Body of pancreas (tissue), 4 donors: ENCODE measurements around the gene DAPK1. TPM values are rescaled to one million over a fixed set of nuclear protein-coding genes. Genes with fewer than 3 reads are reported as not detected.

ENCODE experiments used
- ATAC-seq: fragments of 150-250 bp; one replicate; pipeline ENCODE4 v1.9.1; 2016
- DNase-seq, 4 donors: peaks; one replicate each; pipeline ENCODE4 v3.0.0-alpha.2; 2019
- H3K27ac ChIP-seq, 4 donors: fragments of 200-600 bp; sonication (generic); 1 replicate in 3 of 4; 2 replicates in 1 of 4; pipeline versions ENCODE4 v1.5.1 to v1.6.1; 2016 to 2019; ENCODE audit warnings: mild to moderate bottlenecking in 1 of 4, mixed read lengths in 1 of 4, moderate library complexity in 1 of 4
- H3K27me3 ChIP-seq, 2 donors: fragments of 200-600 bp; sonication (generic); one replicate each; pipeline ENCODE4 v1.6.0; 2016; ENCODE audit warnings: mild to moderate bottlenecking in 1 of 2
- H3K36me3 ChIP-seq, 2 donors: fragments of 200-600 bp; sonication (generic); replicated peaks in 1 of 2; 2 replicates each; pipeline ENCODE4 v1.5.1; 2016; ENCODE audit warnings: low read depth in 2 of 2; ENCODE audit not compliant: insufficient read depth in 1 of 2
- H3K4me1 ChIP-seq: fragments of 200-600 bp; sonication (generic); one replicate; pipeline ENCODE4 v1.6.0; 2016
- H3K4me3 ChIP-seq, 2 donors: fragments of 200-600 bp; sonication (generic); 1 replicate in 1 of 2; 2 replicates in 1 of 2; pipeline ENCODE4 v1.5.1; 2016 to 2019
- H3K9me3 ChIP-seq, 3 donors: fragments of 200-600 bp; sonication (generic); 1 replicate in 2 of 3; 2 replicates in 1 of 3; pipeline ENCODE4 v1.5.1; 2016
- CTCF ChIP-seq, 7 experiments: fragments of 450-650 bp in 4 of 7; fragments of 200-600 bp in 3 of 7; sonication (generic) in 3 of 7; IDR thresholded peaks; one replicate each; pipeline ENCODE4 v1.5.1; 2016 to 2019; ENCODE audit warnings: antibody characterized with exemption in 7 of 7
- POLR2A ChIP-seq, 3 donors: fragments of 450-650 bp; IDR thresholded peaks; one replicate each; pipeline ENCODE4 v1.6.1; 2016; ENCODE audit warnings: antibody characterized with exemption in 3 of 3, mild to moderate bottlenecking in 2 of 3
- WGBS, 2 donors: methylation state at CpG; one replicate each; pipeline ENCODE4 v1.1.5; 2017; 5-methylcytosine and 5-hydroxymethylcytosine counted together
- intact Hi-C: fragments of 100-400 bp; cut with DNase I; formaldehyde crosslinking; loops from one replicate; pipeline ENCODE4 v1.15.1; 2023
- total RNA-seq, 2 donors: library from RNA; depleted of rRNA; stranded (reverse); fragments of >200 nt; gene quantifications; one replicate each; pipeline ENCODE4 v1.1.0, GENCODE V29; 2016

Gene DAPK1
- total RNA-seq, 2 donors from 2014 or later: 79.6 to 152 TPM

- H3K27me3 ChIP-seq: no peaks in the 10 kb centered on the region
- ATAC-seq: peak; percentile 23
- H3K4me3 ChIP-seq: no peak overlapping the region
- no peaks in the 10 kb centered on the region for H3K9me3 ChIP-seq
- DNase-seq: peak; percentile 46 to 87 (median 81)
- peak overlapping the region in 2 of 4 donors; percentile 17 to 40 for H3K27ac ChIP-seq
- intact Hi-C loops: loop anchor here (5.0 kb wide), 1 partner anchor 130 kb away; no protein-coding TSS in a partner anchor
- WGBS, 2 donors: 45 to 50% methylated on average over 4 of the region's 4 CpGs
- peaks cover 7 to 11% of the 10 kb centered on the region in 2 donors for H3K36me3 ChIP-seq
- TF ChIP-seq CTCF (IDR thresholded peaks at IDR 0.05) (no peak), POLR2A (IDR thresholded peaks at IDR 0.05) (no peak)
- H3K4me1 ChIP-seq: peaks cover 35% of the 10 kb centered on the region
These were observed 185.0 kb downstream of the DAPK1 start for GRCh38 chr9:87682618-87683017.

DNA sequence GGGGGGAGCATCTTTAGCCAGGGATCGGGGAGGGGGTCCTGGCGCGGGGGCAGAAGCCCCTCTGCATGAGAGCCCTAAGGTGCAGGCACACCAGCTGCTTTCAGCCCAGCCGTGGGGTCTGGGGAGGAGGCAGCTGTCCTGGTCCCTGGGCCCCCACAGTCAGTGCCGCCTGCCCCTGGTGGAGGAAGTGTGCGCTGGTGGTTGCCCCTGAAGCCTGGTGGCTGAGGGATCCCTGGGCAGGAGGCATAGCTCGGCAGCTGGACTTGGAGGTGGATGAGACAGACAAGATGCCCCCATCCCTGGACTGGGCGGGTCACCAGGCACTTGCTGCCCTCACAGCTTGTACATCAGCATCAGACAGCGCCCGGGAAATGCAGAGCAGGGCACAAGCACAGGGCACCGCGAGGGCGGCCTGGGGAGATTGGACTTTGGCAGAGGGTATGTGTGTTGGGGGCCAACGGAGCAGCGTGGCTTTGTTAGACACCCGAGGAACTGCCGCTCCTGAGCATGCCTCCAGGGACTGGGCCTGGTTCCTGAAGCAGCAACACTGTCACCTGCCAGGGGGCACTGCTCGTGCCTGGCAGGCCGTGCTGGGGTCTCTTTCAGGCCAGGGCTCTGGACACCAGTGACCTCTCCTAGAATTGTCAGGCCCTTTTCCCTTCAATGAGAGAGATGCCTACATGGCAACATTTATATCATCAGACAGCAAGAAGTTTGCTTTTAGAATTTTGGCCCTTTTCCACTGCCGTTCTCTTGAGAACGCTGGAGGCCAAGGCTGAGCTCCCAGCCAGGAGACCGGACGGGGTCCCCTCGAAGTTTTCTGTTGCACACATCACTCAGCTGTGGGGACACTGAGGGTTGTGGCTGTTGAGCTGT lies 186.3 kb downstream of the DAPK1 start:
- Histone ChIP-seq H3K36me3 (peaks cover 7 to 11% of the 10 kb centered on the region in 2 donors), H3K27me3 (no peaks in the 10 kb centered on the region), H3K4me3 (no peak overlapping the region), H3K9me3 (no peaks in the 10 kb centered on the region), H3K4me1 (peaks cover 35% of the 10 kb centered on the region), H3K27ac (peak overlapping the region in 3 of 4 donors; percentile 16 to 52 (median 17))
- 69 to 70% methylated on average over 12 to 21 of the region's 24 CpGs for WGBS, 2 donors
- TF ChIP-seq CTCF (IDR thresholded peaks at IDR 0.05): no peak
- no peak for TF ChIP-seq POLR2A (IDR thresholded peaks at IDR 0.05)
- peak; percentile 26 for ATAC-seq
- intact Hi-C loops: loop anchor here (5.0 kb wide), 1 partner anchor 128 kb away; no protein-coding TSS in a partner anchor
- no peak for DNase-seq

DNA sequence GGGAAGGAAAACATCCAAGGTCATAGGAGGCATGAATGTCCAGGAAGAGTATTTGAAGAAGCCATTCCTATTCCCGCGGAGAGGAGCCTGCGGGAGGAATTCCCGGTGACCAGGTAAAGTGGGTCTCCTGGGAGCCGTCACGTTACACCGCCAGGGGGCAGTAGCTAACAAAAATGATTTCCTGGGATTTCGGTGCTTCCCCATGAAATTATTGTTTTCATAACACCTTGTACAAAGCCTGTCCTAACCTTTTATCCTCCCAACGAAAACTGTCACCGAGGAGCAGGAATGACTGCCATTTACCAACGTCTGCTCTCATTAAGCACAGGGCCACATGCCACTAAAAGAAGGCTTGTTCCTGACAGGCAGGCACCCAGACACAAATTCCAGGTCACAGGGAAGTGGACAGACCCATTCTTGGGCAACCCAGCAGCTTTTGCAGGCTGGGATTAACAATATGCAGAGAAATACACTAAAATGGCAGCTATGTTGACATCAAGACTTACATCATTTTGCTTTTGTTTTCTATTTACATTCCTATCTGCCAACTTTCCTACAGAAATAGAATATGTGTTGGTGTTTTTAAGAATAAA lies 187.1 kb downstream of the DAPK1 start:
- Histone ChIP-seq H3K9me3 (no peaks in the 10 kb centered on the region), H3K36me3 (peaks cover 7 to 11% of the 10 kb centered on the region in 2 donors), H3K4me1 (peaks cover 35% of the 10 kb centered on the region), H3K27me3 (no peaks in the 10 kb centered on the region), H3K4me3 (no peak overlapping the region), H3K27ac (peak overlapping the region in 3 of 4 donors; percentile 16 to 52 (median 20))
- WGBS, 2 donors: 20 to 23% methylated on average over 10 to 11 of the region's 11 CpGs
- peak; percentile 73 for ATAC-seq
- DNase-seq: peak; percentile 69 to 84 (median 76)
- intact Hi-C loops: loop anchor here (5.0 kb wide), 1 partner anchor 128 kb away; no protein-coding TSS in a partner anchor
- TF ChIP-seq CTCF (IDR thresholded peaks at IDR 0.05): peak; percentile 76 to 83 (median 80)
- no peak for TF ChIP-seq POLR2A (IDR thresholded peaks at IDR 0.05)

GRCh38 chr9:87685441-87685840 lies 187.8 kb downstream of the DAPK1 start:
- no peak overlapping the region for H3K4me3 ChIP-seq
- no peaks in the 10 kb centered on the region for H3K27me3 ChIP-seq
- WGBS, 2 donors: 81 to 94% methylated on average over 4 of the region's 4 CpGs
- TF ChIP-seq POLR2A (IDR thresholded peaks at IDR 0.05) (no peak), CTCF (IDR thresholded peaks at IDR 0.05) (no peak)
- H3K4me1 ChIP-seq: peaks cover 35% of the 10 kb centered on the region
- intact Hi-C loops: no loop called here
- ATAC-seq (no peak), DNase-seq (no peak)
- peaks cover 7 to 11% of the 10 kb centered on the region in 2 donors for H3K36me3 ChIP-seq
- no peaks in the 10 kb centered on the region for H3K9me3 ChIP-seq
- H3K27ac ChIP-seq: peak overlapping the region in 1 of 4 donors; percentile 42
